Neural cell (in vitro differentiated cells): ENCODE results near the gene MLEC. TPM values are rescaled to one million over a fixed set of nuclear protein-coding genes. Genes with fewer than 3 reads are reported as not detected.

Experiments
- H2AFZ ChIP-seq: fragments of 200-600, 300-800 bp; sonication (generic), shearing (Covaris generic); 2 replicates; pipeline ENCODE4 v1.6.0; 2014; ENCODE audit warnings: low read depth, mild to moderate bottlenecking, antibody characterized with exemption, low read length, moderate library complexity
- H3F3A ChIP-seq: fragments of 200-600 bp; shearing (Covaris generic); 2 replicates; pipeline ENCODE4 v1.6.1; 2016; ENCODE audit warnings: mild to moderate bottlenecking, moderate library complexity, mixed read lengths, antibody characterized with exemption, low read length; ENCODE audit not compliant: insufficient read depth, poor library complexity, severe bottlenecking
- H3K27ac ChIP-seq: fragments of 200-600, 300-800 bp; sonication (generic), shearing (Covaris generic); 2 replicates; pipeline ENCODE4 v1.5.1; 2014; ENCODE audit warnings: mild to moderate bottlenecking, low read length, moderate library complexity
- H3K27me3 ChIP-seq: fragments of 300-800, 200-600 bp; sonication (generic), shearing (Covaris generic); 2 replicates; pipeline ENCODE4 v1.6.0; 2014; ENCODE audit warnings: mild to moderate bottlenecking, low read depth, low read length, moderate library complexity; ENCODE audit not compliant: insufficient read depth
- H3K36me3 ChIP-seq: fragments of 300-800, 200-600 bp; sonication (generic), shearing (Covaris generic); 2 replicates; pipeline ENCODE4 v1.5.1; 2014; ENCODE audit warnings: mild to moderate bottlenecking, antibody characterized with exemption, low read length, moderate library complexity; ENCODE audit not compliant: insufficient read depth
- H3K4me2 ChIP-seq: fragments of 300-800, 200-600 bp; sonication (generic), shearing (Covaris generic); 2 replicates; pipeline ENCODE4 v1.6.0; 2014; ENCODE audit warnings: mild to moderate bottlenecking, low read length
- H3K4me3 ChIP-seq: fragments of 300-800, 200-600 bp; sonication (generic), shearing (Covaris generic); 2 replicates; pipeline ENCODE4 v1.5.1; 2014; ENCODE audit warnings: mild to moderate bottlenecking, low read length, moderate library complexity
- H3K79me2 ChIP-seq: fragments of 200-600 bp; shearing (Covaris generic); replicated peaks from 2 replicates; pipeline ENCODE4 v1.6.0; 2014; ENCODE audit warnings: mild to moderate bottlenecking, low read length, moderate library complexity; ENCODE audit not compliant: insufficient read depth
- H3K9ac ChIP-seq: fragments of 300-800, 200-600 bp; sonication (generic), shearing (Covaris generic); 2 replicates; pipeline ENCODE4 v1.6.1; 2016; ENCODE audit warnings: mild to moderate bottlenecking, low read length, mixed read lengths
- H3K9me2 ChIP-seq: fragments of 200-600 bp; shearing (Covaris generic); 2 replicates; pipeline ENCODE4 v1.6.1; 2016; ENCODE audit warnings: mild to moderate bottlenecking, low read length, mixed read lengths; ENCODE audit not compliant: insufficient read depth
- H3K9me3 ChIP-seq: fragments of 200-600, 300-800 bp; sonication (generic), shearing (Covaris generic); 2 replicates; pipeline ENCODE4 v1.6.1; 2016; ENCODE audit warnings: mild to moderate bottlenecking, mixed run types, low read length, moderate library complexity, mixed read lengths
- H4K20me1 ChIP-seq: fragments of 200-600 bp; shearing (Covaris generic); 2 replicates; pipeline ENCODE4 v1.6.1; 2016; ENCODE audit warnings: mild to moderate bottlenecking, mixed run types; ENCODE audit not compliant: insufficient read depth
- CTCF ChIP-seq: fragments of 450-650 bp; IDR thresholded peaks from 2 replicates; pipeline ENCODE4 v1.5.1; 2014; ENCODE audit warnings: antibody characterized with exemption, mild to moderate bottlenecking, moderate library complexity; ENCODE audit not compliant: poor library complexity, severe bottlenecking
- EP300 ChIP-seq: fragments of 450-650 bp; conservative IDR thresholded peaks from 2 replicates; pipeline ENCODE4 v1.6.1; 2014; ENCODE audit warnings: antibody characterized with exemption, mild to moderate bottlenecking, moderate library complexity; ENCODE audit not compliant: poor library complexity, severe bottlenecking
- EZH2 ChIP-seq: fragments of 200-600, 300-800 bp; shearing (Covaris generic), sonication (generic); IDR thresholded peaks from 2 replicates; pipeline ENCODE4 v1.6.1; 2014; ENCODE audit warnings: antibody characterized with exemption, low read length, borderline replicate concordance, mild to moderate bottlenecking; ENCODE audit not compliant: insufficient read depth, poor library complexity, severe bottlenecking
- MXI1 ChIP-seq: fragments of 450-650 bp; conservative IDR thresholded peaks from 2 replicates; pipeline ENCODE4 v1.6.1; 2014; ENCODE audit warnings: antibody characterized with exemption, mild to moderate bottlenecking; ENCODE audit not compliant: poor library complexity, severe bottlenecking
- POLR2AphosphoS5 ChIP-seq: IDR thresholded peaks from 2 replicates; pipeline ENCODE4 v1.6.1; 2012
- RAD21 ChIP-seq: fragments of 450-650 bp; conservative IDR thresholded peaks from 2 replicates; pipeline ENCODE4 v1.6.1; 2014; ENCODE audit warnings: antibody characterized with exemption, mild to moderate bottlenecking, moderate library complexity
- REST ChIP-seq: IDR thresholded peaks from 2 replicates; pipeline ENCODE4 v1.6.1; 2012; ENCODE audit warnings: borderline replicate concordance
- SMC3 ChIP-seq: fragments of 450-650 bp; conservative IDR thresholded peaks from 2 replicates; pipeline ENCODE4 v1.6.1; 2014; ENCODE audit warnings: antibody characterized with exemption, mild to moderate bottlenecking, moderate library complexity; ENCODE audit not compliant: poor library complexity
- TAF1 ChIP-seq: IDR thresholded peaks from 2 replicates; pipeline ENCODE4 v1.6.1; 2012; ENCODE audit warnings: low read depth
- polyA plus RNA-seq: library from polyadenylated mRNA; depleted of rRNA; stranded (reverse); fragments of >200 nt; gene quantifications from 2 replicates; pipeline ENCODE4 v1.2.3, GENCODE V29; 2014

The MLEC gene
- polyA plus RNA-seq, 1 donor from 2014 or later, result 33.2 TPM

GRCh38 chr12:120739031-120739762 lies 52.2 kb downstream of the MLEC start:
- TF ChIP-seq REST (no peak), RAD21 (no peak), MXI1 (no peak), TAF1 (no peak), POLR2AphosphoS5 (no peak), SMC3 (no peak)
- no peaks in the 10 kb centered on the region for H3F3A ChIP-seq
- no peaks in the 10 kb centered on the region for H3K36me3 ChIP-seq
- H3K9ac ChIP-seq, result no peak overlapping the region
- H4K20me1 ChIP-seq, result no peaks in the 10 kb centered on the region
- H3K9me2 ChIP-seq, result no peaks in the 10 kb centered on the region
- no peaks in the 10 kb centered on the region for H3K9me3 ChIP-seq
- H3K27ac ChIP-seq, result no peak overlapping the region
- no peaks in the 10 kb centered on the region for H3K27me3 ChIP-seq
- H3K4me3 ChIP-seq, result no peak overlapping the region
- H2AFZ ChIP-seq, result no peak overlapping the region
- H3K79me2 ChIP-seq, result no peaks in the 10 kb centered on the region
- no peak overlapping the region for H3K4me2 ChIP-seq

DNA sequence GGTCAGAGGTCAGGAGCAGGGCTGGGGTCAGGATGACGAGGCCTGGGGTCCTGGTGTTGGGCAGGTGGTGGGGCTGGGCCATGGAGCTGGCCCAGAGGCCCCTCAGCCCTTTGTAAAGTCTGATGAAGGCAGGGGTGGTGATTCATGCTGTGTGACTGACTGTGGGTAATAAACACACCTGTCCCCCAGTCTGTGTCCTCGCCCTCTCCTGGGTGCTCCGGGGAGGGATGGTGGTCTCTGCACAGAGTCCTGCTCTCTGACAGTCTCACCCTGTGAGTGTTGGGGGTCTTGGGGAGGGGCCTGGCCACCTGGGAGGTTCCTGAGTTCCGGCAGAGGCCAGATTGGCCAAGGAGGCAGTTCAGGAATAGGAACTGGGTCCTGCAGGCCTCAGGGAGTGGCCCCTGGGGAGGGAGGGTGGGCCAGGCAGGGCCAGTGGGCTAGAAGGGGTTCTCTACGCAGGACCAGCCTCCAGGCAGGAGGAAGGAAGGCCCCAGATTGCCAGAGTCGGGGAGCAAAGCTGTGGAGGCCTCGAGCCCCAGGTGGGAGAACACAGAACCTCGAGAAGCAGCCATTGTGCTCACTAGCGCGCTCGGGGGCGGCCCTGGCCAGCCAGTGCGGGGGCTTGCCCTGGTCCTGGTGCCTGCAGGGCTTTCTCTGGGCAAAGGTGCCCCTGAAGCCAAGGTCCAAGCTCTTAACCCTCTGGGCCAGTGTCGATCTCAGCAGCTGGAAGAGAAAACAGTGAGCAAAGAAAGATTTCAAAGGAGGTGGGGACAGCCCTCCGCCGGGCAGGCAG lies 53.1 kb downstream of the MLEC start:
- Histone ChIP-seq H2AFZ (no peak overlapping the region), H3K4me3 (no peak overlapping the region), H3F3A (no peaks in the 10 kb centered on the region), H3K9ac (no peak overlapping the region), H3K79me2 (no peaks in the 10 kb centered on the region), H3K9me3 (no peaks in the 10 kb centered on the region), H4K20me1 (no peaks in the 10 kb centered on the region), H3K27me3 (no peaks in the 10 kb centered on the region), H3K4me2 (no peak overlapping the region), H3K9me2 (no peaks in the 10 kb centered on the region), H3K36me3 (no peaks in the 10 kb centered on the region), H3K27ac (no peak overlapping the region)
- TF ChIP-seq RAD21, result no peak
- no peak for TF ChIP-seq SMC3
- no peak for TF ChIP-seq REST
- TF ChIP-seq CTCF, result no peak
- TF ChIP-seq EZH2, result no peak
- no peak for TF ChIP-seq POLR2AphosphoS5
- no peak for TF ChIP-seq TAF1
- TF ChIP-seq EP300, result no peak
- no peak for TF ChIP-seq MXI1
